Kidney (tissue), 14 donors: ENCODE data around the gene UST. TPM values are rescaled to one million over a fixed set of nuclear protein-coding genes. Genes with fewer than 3 reads are reported as not detected.

Source experiments
- DNase-seq, 5 donors: peaks; one replicate each; pipeline ENCODE4 v3.0.0-alpha.2; 2013 to 2020
- FAIRE-seq: peaks from 2 replicates; lab custom pipeline; 2012; peaks lifted over from hg19 to GRCh38; lab: Jason Lieb, UNC
- H3K27ac ChIP-seq, 2 donors: one replicate each; pipeline ENCODE4 v1.7.0; 2013; ENCODE audit warnings: low read depth in 2 of 2, low read length in 2 of 2, inconsistent platforms in 1 of 2
- H3K27me3 ChIP-seq: one replicate; pipeline ENCODE4 v1.7.1; 2013; ENCODE audit warnings: low read length, inconsistent platforms; ENCODE audit not compliant: control insufficient read depth, insufficient read depth
- H3K36me3 ChIP-seq, 3 donors: one replicate each; pipeline versions ENCODE4 v1.7.0 to v1.7.1; 2013; ENCODE audit warnings: low read length in 3 of 3, control low read depth in 1 of 3, inconsistent platforms in 1 of 3; ENCODE audit not compliant: insufficient read depth in 3 of 3, control insufficient read depth in 2 of 3
- H3K4me1 ChIP-seq, 3 donors: one replicate each; pipeline versions ENCODE4 v1.7.0 to v1.7.1; 2013; ENCODE audit warnings: low read length in 3 of 3, inconsistent platforms in 1 of 3, low read depth in 1 of 3; ENCODE audit not compliant: control insufficient read depth in 2 of 3, insufficient read depth in 2 of 3
- H3K4me3 ChIP-seq, 3 donors: one replicate each; pipeline versions ENCODE4 v1.7.0 to v1.8.1; 2013; ENCODE audit warnings: low read length in 3 of 3, control low read depth in 1 of 3, inconsistent platforms in 1 of 3
- H3K9ac ChIP-seq, 3 donors: one replicate each; pipeline versions ENCODE4 v1.7.0 to v1.7.1; 2013; ENCODE audit warnings: low read length in 3 of 3, control low read depth in 1 of 3, inconsistent platforms in 1 of 3
- H3K9me3 ChIP-seq, 3 donors: one replicate each; pipeline versions ENCODE4 v1.7.0 to v1.7.1; 2013; ENCODE audit warnings: low read length in 3 of 3, control low read depth in 1 of 3, inconsistent platforms in 1 of 3; ENCODE audit not compliant: control insufficient read depth in 2 of 3, insufficient read depth in 1 of 3
- intact Hi-C: fragments of 100-400 bp; cut with DNase I; formaldehyde crosslinking; loops from one replicate; pipeline ENCODE4 v1.11.1; 2022
- polyA plus RNA-seq: library from polyadenylated mRNA; stranded (reverse); fragments of 350-450 nt; fragmentation: Illumina TruSeq; extraction: RNeasy Lipid Tissue Mini Kit (QIAGEN cat#74804); gene quantifications from one replicate; pipeline ENCODE4 v1.2.3, GENCODE V29; 2014; ENCODE audit warnings: low read depth, low replicate concordance; ENCODE audit not compliant: insufficient read depth
- total RNA-seq: library from RNA; stranded (reverse); fragmentation: NEBNext Ultra II Directional; extraction: Animal tissue kit (Norgen Biotek cat#: 25700); gene quantifications from one replicate; pipeline ENCODE4 v1.2.1, GENCODE V29; 2021
- TF ChIP-seq, protein P1 (sequence below): IDR thresholded peaks from 3 replicates; pipeline ENCODE4 v1.5.1; 2012; ENCODE audit warnings: mild to moderate bottlenecking, moderate library complexity, borderline replicate concordance; ENCODE audit not compliant: insufficient read depth; ENCODE audit errors: extremely low read depth
- donor health status: control.
- donor health status: control.
- donor health status: control.
- donor health status: control.
- donor health status: control.
- donor health status: DM: yes; HTN: yes; CAD: no.
- donor health status: Normal renal cell carcinoma (clear cell type).

The UST gene
- total and polyA plus RNA-seq, 2 donors from 2014 or later: 3.2 to 4.2 TPM

DNA sequence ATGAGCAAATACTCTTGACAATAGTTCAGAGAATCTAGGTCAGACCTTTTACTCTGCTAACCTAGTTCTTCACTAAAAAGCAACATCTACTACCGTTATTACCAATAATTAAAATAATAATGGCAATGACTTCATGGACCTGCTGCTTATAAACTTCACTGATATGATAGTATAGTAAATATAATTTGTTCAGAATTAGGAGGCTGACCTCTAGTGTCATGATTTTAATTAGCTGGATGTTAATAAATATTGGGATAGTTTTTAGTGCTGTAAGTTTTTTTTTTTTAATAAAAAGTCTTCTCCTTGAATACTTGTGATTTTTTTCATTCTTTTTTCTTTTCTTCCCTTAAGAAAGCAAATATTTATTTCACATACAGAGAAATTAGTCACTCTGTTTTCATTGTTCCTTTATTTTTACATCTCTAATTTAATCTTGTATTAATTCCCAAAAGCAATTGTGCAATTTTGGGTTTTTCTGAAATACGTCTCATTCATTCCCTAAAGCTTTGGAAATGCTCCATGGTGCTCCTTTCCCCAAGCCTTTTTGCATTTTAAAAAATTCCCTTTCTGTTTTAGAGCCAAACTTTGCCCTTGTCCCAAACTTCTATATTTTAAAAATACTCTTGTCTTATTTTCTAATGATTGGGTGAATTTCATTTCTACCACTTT, 46.6 kb upstream of the UST start:
- no peak overlapping the region for H3K9ac ChIP-seq
- intact Hi-C loops: no loop called here
- H3K9me3 ChIP-seq: peaks cover 0 to 2% (median 0%) of the 10 kb centered on the region in 3 donors
- H3K27ac ChIP-seq: no peak overlapping the region
- H3K27me3 ChIP-seq: no peaks in the 10 kb centered on the region
- DNase-seq (no peak), FAIRE-seq (peak; percentile 58)
- no peaks in the 10 kb centered on the region for H3K36me3 ChIP-seq
- TF ChIP-seq, protein P1, sequence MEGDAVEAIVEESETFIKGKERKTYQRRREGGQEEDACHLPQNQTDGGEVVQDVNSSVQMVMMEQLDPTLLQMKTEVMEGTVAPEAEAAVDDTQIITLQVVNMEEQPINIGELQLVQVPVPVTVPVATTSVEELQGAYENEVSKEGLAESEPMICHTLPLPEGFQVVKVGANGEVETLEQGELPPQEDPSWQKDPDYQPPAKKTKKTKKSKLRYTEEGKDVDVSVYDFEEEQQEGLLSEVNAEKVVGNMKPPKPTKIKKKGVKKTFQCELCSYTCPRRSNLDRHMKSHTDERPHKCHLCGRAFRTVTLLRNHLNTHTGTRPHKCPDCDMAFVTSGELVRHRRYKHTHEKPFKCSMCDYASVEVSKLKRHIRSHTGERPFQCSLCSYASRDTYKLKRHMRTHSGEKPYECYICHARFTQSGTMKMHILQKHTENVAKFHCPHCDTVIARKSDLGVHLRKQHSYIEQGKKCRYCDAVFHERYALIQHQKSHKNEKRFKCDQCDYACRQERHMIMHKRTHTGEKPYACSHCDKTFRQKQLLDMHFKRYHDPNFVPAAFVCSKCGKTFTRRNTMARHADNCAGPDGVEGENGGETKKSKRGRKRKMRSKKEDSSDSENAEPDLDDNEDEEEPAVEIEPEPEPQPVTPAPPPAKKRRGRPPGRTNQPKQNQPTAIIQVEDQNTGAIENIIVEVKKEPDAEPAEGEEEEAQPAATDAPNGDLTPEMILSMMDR: no peak
- H3K4me3 ChIP-seq: peak overlapping the region in 2 of 3 donors; percentile 54 to 65
- peaks cover 0 to 2% (median 0%) of the 10 kb centered on the region in 3 donors for H3K4me1 ChIP-seq

DNA sequence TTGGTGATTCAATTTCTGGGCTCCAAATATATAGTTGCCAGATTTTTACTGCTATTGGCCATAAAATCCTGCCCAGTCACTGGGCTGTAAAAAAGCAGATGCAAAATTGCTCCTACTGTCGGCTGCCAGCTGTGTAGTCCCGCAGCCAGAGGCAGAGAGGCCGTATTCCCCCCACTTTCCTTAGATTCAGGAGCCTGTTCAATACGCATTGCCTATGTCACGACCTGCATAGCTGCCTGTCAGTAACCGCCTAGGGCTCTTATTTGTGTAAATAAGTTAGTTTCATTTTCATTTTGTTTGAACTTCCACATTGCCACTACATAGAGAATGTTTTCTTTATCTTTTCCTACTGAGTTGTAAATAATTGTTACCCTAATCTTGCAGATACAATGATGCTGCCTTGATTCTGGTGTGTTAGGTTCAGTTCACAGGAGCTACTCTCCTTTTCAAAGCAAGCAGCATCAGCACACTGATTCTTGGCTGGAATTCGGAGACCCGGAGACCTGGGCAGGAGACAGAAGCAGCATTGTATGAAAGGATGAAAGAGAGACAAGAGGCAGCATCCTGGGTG, 46.0 kb upstream of the UST start:
- Histone ChIP-seq H3K27ac (no peak overlapping the region), H3K9ac (peak overlapping the region in 1 of 3 donors; percentile 5), H3K9me3 (peaks cover 0 to 2% (median 0%) of the 10 kb centered on the region in 3 donors), H3K27me3 (no peaks in the 10 kb centered on the region), H3K36me3 (no peaks in the 10 kb centered on the region), H3K4me3 (peak overlapping the region in 2 of 3 donors; percentile 54 to 65), H3K4me1 (peaks cover 0 to 2% (median 0%) of the 10 kb centered on the region in 3 donors)
- FAIRE-seq (no peak), DNase-seq (peak in 2 of 5 donors; percentile 18 to 37)
- intact Hi-C loops: no loop called here
- TF ChIP-seq, protein P1: no peak

DNA sequence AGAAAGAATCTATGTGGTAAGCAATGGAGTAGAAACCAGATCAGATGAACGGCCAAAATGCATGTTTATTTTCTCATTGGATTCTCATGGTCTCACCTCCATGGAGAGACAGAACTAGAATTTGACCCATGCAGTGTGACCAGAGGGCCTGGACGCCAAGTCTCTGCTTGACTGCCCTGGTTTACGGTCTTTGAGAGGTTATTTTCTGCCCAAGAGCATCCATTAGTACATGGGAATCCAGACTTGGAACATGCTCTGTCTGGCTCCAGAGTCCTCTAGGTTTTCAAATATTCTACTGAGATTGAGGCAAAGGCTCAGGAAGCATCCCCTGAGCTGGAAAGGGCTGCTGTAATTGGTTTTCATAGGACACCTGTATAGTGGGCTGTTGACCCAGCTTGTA, 45.5 kb upstream of the UST start:
- DNase-seq (no peak), FAIRE-seq (no peak)
- Histone ChIP-seq H3K4me3 (peak overlapping the region in 2 of 3 donors; percentile 54 to 65), H3K27me3 (no peaks in the 10 kb centered on the region), H3K9ac (no peak overlapping the region), H3K9me3 (peaks cover 0 to 2% (median 0%) of the 10 kb centered on the region in 3 donors), H3K4me1 (peaks cover 0 to 2% (median 0%) of the 10 kb centered on the region in 3 donors), H3K36me3 (no peaks in the 10 kb centered on the region), H3K27ac (no peak overlapping the region)
- intact Hi-C loops: no loop called here
- TF ChIP-seq, protein P1: no peak
